H9 (cell line): ENCODE results near the gene BRPF1. TPM values are rescaled to one million over a fixed set of nuclear protein-coding genes. Genes with fewer than 3 reads are reported as not detected.

ENCODE experiments used
- DNase-seq: peaks from one replicate; pipeline ENCODE4 v3.0.0-alpha.2; 2017
- H2AFZ ChIP-seq: one replicate; pipeline ENCODE4 v1.6.1; 2013; ENCODE audit warnings: mild to moderate bottlenecking, low read length, control low read depth, moderate library complexity
- H2AK5ac ChIP-seq: 2 replicates; pipeline ENCODE4 v1.6.1; 2013; ENCODE audit warnings: low read length, control low read depth, mixed read lengths; ENCODE audit not compliant: insufficient read length
- H2BK120ac ChIP-seq: one replicate; pipeline ENCODE4 v1.6.1; 2013; ENCODE audit warnings: low read depth, mild to moderate bottlenecking, low read length, control low read depth, inconsistent platforms; ENCODE audit not compliant: poor library complexity, severe bottlenecking
- H2BK12ac ChIP-seq: 2 replicates; pipeline ENCODE4 v1.6.1; 2013; ENCODE audit warnings: low read length, control low read depth, mixed read lengths, low read depth; ENCODE audit not compliant: insufficient read length
- H2BK15ac ChIP-seq: 2 replicates; pipeline ENCODE4 v1.6.1; 2013; ENCODE audit warnings: low read depth, low read length, control low read depth
- H2BK20ac ChIP-seq: one replicate; pipeline ENCODE4 v1.6.1; 2013; ENCODE audit warnings: low read depth, mild to moderate bottlenecking, low read length, control low read depth, inconsistent platforms; ENCODE audit not compliant: poor library complexity, severe bottlenecking
- H2BK5ac ChIP-seq: 2 replicates; pipeline ENCODE4 v1.6.1; 2013; ENCODE audit warnings: low read length, control low read depth, mixed read lengths; ENCODE audit not compliant: insufficient read length
- H3K14ac ChIP-seq: 2 replicates; pipeline ENCODE4 v1.6.1; 2013; ENCODE audit warnings: low read length, control low read depth; ENCODE audit not compliant: insufficient read depth
- H3K18ac ChIP-seq: 2 replicates; pipeline ENCODE4 v1.6.1; 2013; ENCODE audit warnings: low read depth, mild to moderate bottlenecking, mixed read lengths, low read length, control low read depth; ENCODE audit not compliant: insufficient read length
- H3K23ac ChIP-seq: 2 replicates; pipeline ENCODE4 v1.6.1; 2013; ENCODE audit warnings: low read length, control low read depth, mixed read lengths, low read depth; ENCODE audit not compliant: insufficient read length
- H3K23me2 ChIP-seq: 2 replicates; pipeline ENCODE4 v1.6.1; 2013; ENCODE audit warnings: low read depth, mild to moderate bottlenecking, mixed read lengths, low read length, control low read depth; ENCODE audit not compliant: insufficient read length, poor library complexity, severe bottlenecking
- H3K27ac ChIP-seq: 2 replicates; pipeline ENCODE4 v1.5.1; 2013; ENCODE audit warnings: low read length, control low read depth, mixed read lengths, low read depth; ENCODE audit not compliant: insufficient read length
- H3K27me3 ChIP-seq: 2 replicates; pipeline ENCODE4 v1.6.1; 2013; ENCODE audit warnings: low read length, control low read depth, inconsistent platforms; ENCODE audit not compliant: insufficient read depth
- H3K4ac ChIP-seq: 2 replicates; pipeline ENCODE4 v1.6.1; 2013; ENCODE audit warnings: low read depth, mild to moderate bottlenecking, control low read depth, inconsistent platforms, low read length, moderate library complexity
- H3K4me1 ChIP-seq: 2 replicates; pipeline ENCODE4 v1.6.1; 2013; ENCODE audit warnings: low read length, control low read depth, inconsistent platforms; ENCODE audit not compliant: insufficient read depth
- H3K4me2 ChIP-seq: 2 replicates; pipeline ENCODE4 v1.6.1; 2013; ENCODE audit warnings: low read length, control low read depth, mixed read lengths; ENCODE audit not compliant: insufficient read length, insufficient read depth
- H3K56ac ChIP-seq: 2 replicates; pipeline ENCODE4 v1.6.1; 2013; ENCODE audit warnings: low read depth, mild to moderate bottlenecking, mixed read lengths, low read length, control low read depth; ENCODE audit not compliant: insufficient read length
- H3K79me1 ChIP-seq: 2 replicates; pipeline ENCODE4 v1.6.1; 2013; ENCODE audit warnings: low read depth, mild to moderate bottlenecking, moderate library complexity, low read length, control low read depth, inconsistent platforms; ENCODE audit not compliant: insufficient read depth, poor library complexity, severe bottlenecking
- H3K79me2 ChIP-seq: 2 replicates; pipeline ENCODE4 v1.6.1; 2013; ENCODE audit warnings: low read length, control low read depth, inconsistent platforms; ENCODE audit not compliant: insufficient read depth
- H3K9ac ChIP-seq: 2 replicates; pipeline ENCODE4 v1.6.1; 2013; ENCODE audit warnings: low read length, control low read depth, mixed read lengths; ENCODE audit not compliant: insufficient read length; ENCODE audit errors: extremely low read depth
- H3K9me3 ChIP-seq: one replicate; pipeline ENCODE4 v1.6.1; 2013; ENCODE audit warnings: low read depth, low read length, inconsistent platforms; ENCODE audit not compliant: control insufficient read depth
- H3T11ph ChIP-seq: one replicate; pipeline ENCODE4 v1.6.1; 2013; ENCODE audit warnings: mild to moderate bottlenecking, low read length, control low read depth, inconsistent platforms
- H4K20me1 ChIP-seq: one replicate; pipeline ENCODE4 v1.6.1; 2013; ENCODE audit not compliant: control insufficient read depth, insufficient read length, insufficient read depth
- H4K5ac ChIP-seq: 2 replicates; pipeline ENCODE4 v1.6.1; 2013; ENCODE audit warnings: low read depth, mild to moderate bottlenecking, mixed read lengths, low read length, control low read depth; ENCODE audit not compliant: insufficient read length
- H4K8ac ChIP-seq: replicated peaks from 2 replicates; pipeline ENCODE4 v1.6.1; 2013; ENCODE audit warnings: low read length, control low read depth, mixed read lengths, low read depth; ENCODE audit not compliant: insufficient read length
- H4K91ac ChIP-seq: 2 replicates; pipeline ENCODE4 v1.6.1; 2013; ENCODE audit warnings: low read depth, mild to moderate bottlenecking, moderate library complexity, mixed read lengths, low read length, control low read depth; ENCODE audit not compliant: insufficient read length
- H3K27ac Mint-ChIP-seq, 3 experiments: 2 replicates in 2 of 3; 3 replicates in 1 of 3; pipeline ENCODE4 v1.8.0; 2020 to 2021; ENCODE audit warnings: mixed read lengths in 3 of 3, mild to moderate bottlenecking in 1 of 3, moderate library complexity in 1 of 3
- H3K27me3 Mint-ChIP-seq: 2 replicates; pipeline ENCODE4 v1.8.0; 2021; ENCODE audit warnings: low read depth, mild to moderate bottlenecking, moderate library complexity, mixed read lengths
- H3K36me3 Mint-ChIP-seq, 3 experiments: 2 replicates in 2 of 3; 3 replicates in 1 of 3; pipeline ENCODE4 v1.8.0; 2020 to 2021; ENCODE audit warnings: low read depth in 3 of 3, mixed read lengths in 3 of 3; ENCODE audit not compliant: insufficient read depth in 1 of 3
- H3K4me1 Mint-ChIP-seq, 2 experiments: 2 replicates each; pipeline ENCODE4 v1.8.0; 2020; ENCODE audit warnings: mixed read lengths in 2 of 2
- H3K4me3 Mint-ChIP-seq, 2 experiments: 2 replicates in 1 of 2; 3 replicates in 1 of 2; pipeline ENCODE4 v1.8.0; 2020 to 2021; ENCODE audit warnings: mild to moderate bottlenecking in 2 of 2, mixed read lengths in 2 of 2, moderate library complexity in 1 of 2
- H3K9me3 Mint-ChIP-seq, 2 experiments: 2 replicates in 1 of 2; 3 replicates in 1 of 2; pipeline ENCODE4 v1.8.0; 2020; ENCODE audit warnings: mild to moderate bottlenecking in 2 of 2, mixed read lengths in 2 of 2, moderate library complexity in 1 of 2
- CTCF ChIP-seq: fragments of 200-600 bp; sonication (generic); conservative IDR thresholded peaks from 3 replicates; pipeline ENCODE4 v1.8.0; 2021; ENCODE audit warnings: antibody characterized with exemption, mild to moderate bottlenecking
- WGBS: extraction: QIAGEN DNeasy Blood & Tissue Kit; methylation state at CpG from one replicate; pipeline ENCODE4 v1.1.7; 2013; ENCODE audit warnings: missing lambda C conversion rate, low lambda C conversion rate, mixed read lengths; ENCODE audit not compliant: insufficient read length; ENCODE audit errors: extremely low coverage; 5-methylcytosine and 5-hydroxymethylcytosine counted together
- total RNA-seq: library from RNA; stranded (reverse); gene quantifications from 2 replicates; pipeline ENCODE4 v1.2.1, GENCODE V29; 2021

The BRPF1 gene
- total RNA-seq, 1 experiment from 2014 or later, result 38.6 TPM

- no peak overlapping the region for H3K9ac ChIP-seq
- H3K36me3 Mint-ChIP-seq, result peaks cover 50 to 91% (median 86%) of the 10 kb centered on the region in 3 experiments; a peak in 6 of 7 replicates
Observed at GRCh38 chr3:9739181-9739580, 7.6 kb downstream of the BRPF1 start.

More at GRCh38 chr3:9739181-9739580, 7.6 kb downstream of the BRPF1 start:
- Histone ChIP-seq H4K5ac (no peak overlapping the region), H3K14ac (no peak overlapping the region), H2AK5ac (no peak overlapping the region), H3K4me2 (no peak overlapping the region), H2BK12ac (no peak overlapping the region), H3K79me2 (0 out of 2 replicates have a peak, but pooled peaks cover under 1% of the 10 kb centered on the region), H2AFZ (no peak overlapping the region), H2BK15ac (no peak overlapping the region), H2BK20ac (no peak overlapping the region), H4K8ac (no peak overlapping the region), H2BK5ac (no peak overlapping the region), H4K91ac (no peak overlapping the region), H3K27ac (no peak overlapping the region), H3K18ac (no peak overlapping the region), H3K23me2 (no peaks in the 10 kb centered on the region), H3K4ac (no peak overlapping the region), H4K20me1 (no peaks in the 10 kb centered on the region), H3K79me1 (no peaks in the 10 kb centered on the region), H3K4me1 (no peaks in the 10 kb centered on the region), H3K9me3 (no peaks in the 10 kb centered on the region), H3K56ac (no peak overlapping the region), H3K27me3 (no peaks in the 10 kb centered on the region), H3T11ph (no peak overlapping the region), H2BK120ac (no peak overlapping the region), H3K23ac (no peak overlapping the region)
- no peak for TF ChIP-seq CTCF
- Mint-ChIP-seq H3K27me3 (no peaks in the 10 kb centered on the region), H3K9me3 (no peaks in the 10 kb centered on the region), H3K27ac (no peak overlapping the region), H3K4me3 (no peak overlapping the region), H3K4me1 (no peaks in the 10 kb centered on the region)
- WGBS, result no CpG with 5 or more reads among the region's 15 CpGs
- DNase-seq, result no peak
